ENCODE data around the gene COIL. TPM values are rescaled to one million over a fixed set of nuclear protein-coding genes. Genes with fewer than 3 reads are reported as not detected.

COIL gene
- total RNA-seq, 1 donor from 2014 or later: 17.9 TPM

GRCh38 chr17:56935461-56935860, 25.4 kb downstream of the COIL start:
- DNase-seq (ENCODE audit: low spot score): no peak

GRCh38 chr17:56934280-56934679, 26.6 kb downstream of the COIL start:
- no peak for DNase-seq (ENCODE audit: low spot score)

- DNase-seq (ENCODE audit: low spot score): no peak
Measured at GRCh38 chr17:56933868-56934267, 27.0 kb downstream of the COIL start.

GRCh38 chr17:56933151-56933745, 27.6 kb downstream of the COIL start:
- DNase-seq (ENCODE audit: low spot score): no peak

- no peak for DNase-seq (ENCODE audit: low spot score)
Measured at GRCh38 chr17:56930739-56931337, 30.0 kb downstream of the COIL start.

- DNase-seq (ENCODE audit: low spot score): no peak
Measured at GRCh38 chr17:56929362-56929969, 31.4 kb downstream of the COIL start.

- no peak for DNase-seq (ENCODE audit: low spot score)
Measured at GRCh38 chr17:56928586-56928985, 32.3 kb downstream of the COIL start.

GRCh38 chr17:56926704-56927103, 34.1 kb downstream of the COIL start:
- no peak for DNase-seq (ENCODE audit: low spot score)

- no peak for DNase-seq (ENCODE audit: low spot score)
Measured at GRCh38 chr17:56926270-56926669, 34.6 kb downstream of the COIL start.

GRCh38 chr17:56925088-56925487, 35.8 kb downstream of the COIL start:
- DNase-seq (ENCODE audit: low spot score): no peak

GRCh38 chr17:56919717-56920116, 41.1 kb downstream of the COIL start:
- DNase-seq (ENCODE audit: low spot score): no peak

GRCh38 chr17:56918916-56919315, 41.9 kb downstream of the COIL start:
- no peak for DNase-seq (ENCODE audit: low spot score)

GRCh38 chr17:56917559-56918296, 43.1 kb downstream of the COIL start:
- no peak for DNase-seq (ENCODE audit: low spot score)

- DNase-seq (ENCODE audit: low spot score): no peak
Measured at GRCh38 chr17:56914581-56915273, 46.1 kb downstream of the COIL start.

GRCh38 chr17:56913867-56914580, 46.8 kb downstream of the COIL start, which contains the start of gene TRIM25:
TRIM25 (minus strand) TSS chr17:56914049; CDS start chr17:56913988, 61 bp downstream.
- peak; percentile 96 for DNase-seq (ENCODE audit: low spot score)

GRCh38 chr17:56913353-56913866, 47.4 kb downstream of the COIL start:
- DNase-seq (ENCODE audit: low spot score): no peak

- DNase-seq (ENCODE audit: low spot score): no peak
Measured at GRCh38 chr17:56913000-56913311, 47.9 kb downstream of the COIL start.

GRCh38 chr17:56912105-56912999, 48.5 kb downstream of the COIL start:
- DNase-seq (ENCODE audit: low spot score): peak; percentile 65

- no peak for DNase-seq (ENCODE audit: low spot score)
Measured at GRCh38 chr17:56910509-56911235, 50.2 kb downstream of the COIL start.
